Measurements from ENCODE around the gene HSPG2.

The HSPG2 gene

DNA sequence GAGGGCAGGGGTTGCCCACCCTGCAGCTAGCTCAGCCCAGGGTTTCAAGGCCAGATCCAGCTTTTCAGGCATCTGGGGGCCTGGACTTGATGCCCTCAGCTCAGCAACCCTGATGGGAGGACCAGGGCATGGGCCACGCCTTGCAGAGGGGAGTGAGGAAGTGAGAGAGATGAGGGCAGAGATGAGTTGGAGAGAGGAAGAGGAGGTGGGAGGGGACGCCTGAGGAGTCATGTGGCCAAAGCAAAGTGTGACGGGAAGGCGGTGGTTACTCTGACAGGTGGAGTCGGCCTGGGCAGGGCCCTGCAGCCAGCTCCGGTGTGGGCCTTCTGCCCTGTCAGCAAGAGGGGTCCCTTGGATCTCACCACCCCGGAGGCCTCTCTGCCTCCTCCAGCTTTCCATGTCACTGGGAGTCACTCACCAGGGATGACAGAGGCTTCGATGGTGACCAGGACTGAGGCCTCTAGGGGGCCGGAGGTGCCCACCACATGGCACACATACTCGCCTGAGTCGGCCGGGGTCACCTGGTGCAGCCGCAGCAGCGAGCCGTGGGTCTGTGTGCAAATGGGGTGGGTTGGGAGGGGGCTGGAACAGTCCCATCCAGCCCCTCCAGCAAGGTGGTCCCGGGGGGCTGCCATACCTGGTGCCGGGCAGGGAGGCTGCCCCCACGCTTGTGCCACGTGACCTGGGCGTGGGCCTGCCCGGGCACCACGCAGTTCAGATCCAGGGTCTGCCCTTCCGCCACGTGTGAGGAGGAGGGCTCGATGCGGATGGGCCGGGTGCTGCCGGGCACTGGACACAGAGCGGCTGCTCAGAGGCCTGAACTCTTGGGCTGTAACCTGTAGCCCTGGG lies 84.6 kb downstream of the HSPG2 start:
- H3K4me3 ChIP-seq (ENCODE audit: insufficient read depth, low read depth, low read length), result no peak overlapping the region
- peaks cover 10% of the 10 kb centered on the region for H3K36me3 ChIP-seq (ENCODE audit: control insufficient read depth, insufficient read depth, low read length)
- no peak overlapping the region for H3K27ac ChIP-seq (ENCODE audit: insufficient read depth, low read depth, low read length, poor library complexity, severe bottlenecking)
- H3K9me3 ChIP-seq (ENCODE audit: control insufficient read depth, low read length), result no peaks in the 10 kb centered on the region
- H3K4me1 ChIP-seq (ENCODE audit: control insufficient read depth, insufficient read depth, low read length), result no peaks in the 10 kb centered on the region
- 94% methylated on average over 29 of the region's 29 CpGs for WGBS, 2 experiments
- no peaks in the 10 kb centered on the region for H3K27me3 ChIP-seq (ENCODE audit: control insufficient read depth, insufficient read depth, low read length, poor library complexity, severe bottlenecking)

DNA sequence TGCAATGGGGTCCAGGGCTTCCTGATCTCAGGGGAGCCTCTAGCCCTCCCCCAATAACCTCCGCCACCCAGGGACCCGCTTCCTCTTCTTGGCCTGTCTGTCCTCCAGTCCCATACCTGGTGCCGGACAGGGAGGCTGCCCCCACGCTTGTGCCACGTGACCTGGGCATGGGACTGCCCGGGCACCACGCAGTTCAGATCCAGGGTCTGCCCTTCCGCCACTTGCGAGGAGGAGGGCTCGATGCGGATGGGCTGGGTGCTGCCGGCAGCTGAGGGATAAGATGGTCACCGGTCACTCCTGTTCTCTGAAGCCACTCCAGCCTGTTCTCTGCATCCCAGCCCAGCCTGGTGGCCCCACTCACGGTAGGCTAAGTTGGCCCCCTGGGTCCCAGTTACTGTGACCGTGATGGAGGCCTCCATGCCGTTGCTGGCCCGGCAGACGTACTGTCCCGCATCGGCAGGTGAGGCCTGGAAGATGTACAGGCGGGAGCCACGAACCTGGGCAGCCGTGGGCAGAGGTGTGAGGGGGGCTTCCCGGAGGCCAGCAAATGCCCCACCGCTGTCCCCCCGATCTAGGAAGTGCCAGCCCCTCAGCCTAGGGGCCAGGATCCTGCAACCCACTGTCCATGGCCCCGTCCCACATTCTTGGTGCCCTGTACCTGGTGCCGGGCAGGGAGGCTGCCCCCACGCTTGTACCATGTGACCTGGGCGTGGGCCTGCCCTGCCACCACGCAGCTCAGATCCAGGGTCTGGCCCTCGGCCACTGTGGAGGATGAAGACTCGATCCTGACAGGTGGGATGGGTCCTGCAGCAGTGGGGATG lies 85.5 kb downstream of the HSPG2 start:
- Histone ChIP-seq H3K27me3 (ENCODE audit: control insufficient read depth, insufficient read depth, low read length, poor library complexity, severe bottlenecking) (no peaks in the 10 kb centered on the region), H3K36me3 (ENCODE audit: control insufficient read depth, insufficient read depth, low read length) (peaks cover 10% of the 10 kb centered on the region), H3K9me3 (ENCODE audit: control insufficient read depth, low read length) (no peaks in the 10 kb centered on the region), H3K4me3 (ENCODE audit: insufficient read depth, low read depth, low read length) (no peak overlapping the region), H3K27ac (ENCODE audit: insufficient read depth, low read depth, low read length, poor library complexity, severe bottlenecking) (no peak overlapping the region), H3K4me1 (ENCODE audit: control insufficient read depth, insufficient read depth, low read length) (no peaks in the 10 kb centered on the region)
- WGBS, 2 experiments, result 96 to 97% methylated on average over 33 of the region's 33 CpGs

- Histone ChIP-seq H3K36me3 (ENCODE audit: control insufficient read depth, insufficient read depth, low read length) (peaks cover 8% of the 10 kb centered on the region), H3K27me3 (ENCODE audit: control insufficient read depth, insufficient read depth, low read length, poor library complexity, severe bottlenecking) (no peaks in the 10 kb centered on the region), H3K4me3 (ENCODE audit: insufficient read depth, low read depth, low read length) (no peak overlapping the region), H3K9me3 (ENCODE audit: control insufficient read depth, low read length) (no peaks in the 10 kb centered on the region), H3K27ac (ENCODE audit: insufficient read depth, low read depth, low read length, poor library complexity, severe bottlenecking) (no peak overlapping the region), H3K4me1 (ENCODE audit: control insufficient read depth, insufficient read depth, low read length) (no peaks in the 10 kb centered on the region)
- 94 to 96% methylated on average over 30 of the region's 30 CpGs for WGBS, 2 experiments
Measured at GRCh38 chr1:21849909-21850576, 87.1 kb downstream of the HSPG2 start.

GRCh38 chr1:21848524-21849174 lies 88.5 kb downstream of the HSPG2 start:
- 91 to 95% methylated on average over 17 of the region's 17 CpGs for WGBS, 2 experiments

GRCh38 chr1:21847223-21848205 lies 89.6 kb downstream of the HSPG2 start:
- Histone ChIP-seq H3K4me3 (ENCODE audit: insufficient read depth, low read depth, low read length) (no peak overlapping the region), H3K9me3 (ENCODE audit: control insufficient read depth, low read length) (no peaks in the 10 kb centered on the region), H3K27me3 (ENCODE audit: control insufficient read depth, insufficient read depth, low read length, poor library complexity, severe bottlenecking) (no peaks in the 10 kb centered on the region), H3K27ac (ENCODE audit: insufficient read depth, low read depth, low read length, poor library complexity, severe bottlenecking) (no peak overlapping the region), H3K36me3 (ENCODE audit: control insufficient read depth, insufficient read depth, low read length) (peaks cover 8% of the 10 kb centered on the region), H3K4me1 (ENCODE audit: control insufficient read depth, insufficient read depth, low read length) (no peaks in the 10 kb centered on the region)
- whole genome bisulfite sequencing, 2 experiments, result 96% methylated on average over 47 of the region's 47 CpGs

More at GRCh38 chr1:21848524-21849174, 88.5 kb downstream of the HSPG2 start:
- Histone ChIP-seq H3K9me3 (ENCODE audit: control insufficient read depth, low read length) (no peaks in the 10 kb centered on the region), H3K27ac (ENCODE audit: insufficient read depth, low read depth, low read length, poor library complexity, severe bottlenecking) (no peak overlapping the region), H3K4me3 (ENCODE audit: insufficient read depth, low read depth, low read length) (no peak overlapping the region), H3K27me3 (ENCODE audit: control insufficient read depth, insufficient read depth, low read length, poor library complexity, severe bottlenecking) (no peaks in the 10 kb centered on the region), H3K36me3 (ENCODE audit: control insufficient read depth, insufficient read depth, low read length) (peaks cover 8% of the 10 kb centered on the region), H3K4me1 (ENCODE audit: control insufficient read depth, insufficient read depth, low read length) (no peaks in the 10 kb centered on the region)

GRCh38 chr1:21845646-21846641 lies 91.2 kb downstream of the HSPG2 start:
- Histone ChIP-seq H3K36me3 (ENCODE audit: control insufficient read depth, insufficient read depth, low read length) (peaks cover 8% of the 10 kb centered on the region), H3K27ac (ENCODE audit: insufficient read depth, low read depth, low read length, poor library complexity, severe bottlenecking) (no peak overlapping the region), H3K27me3 (ENCODE audit: control insufficient read depth, insufficient read depth, low read length, poor library complexity, severe bottlenecking) (no peaks in the 10 kb centered on the region), H3K9me3 (ENCODE audit: control insufficient read depth, low read length) (no peaks in the 10 kb centered on the region), H3K4me1 (ENCODE audit: control insufficient read depth, insufficient read depth, low read length) (no peaks in the 10 kb centered on the region), H3K4me3 (ENCODE audit: insufficient read depth, low read depth, low read length) (no peak overlapping the region)
- WGBS, 2 experiments, result 95 to 96% methylated on average over 32 to 33 of the region's 33 CpGs

- Histone ChIP-seq H3K4me3 (ENCODE audit: insufficient read depth, low read depth, low read length) (no peak overlapping the region), H3K9me3 (ENCODE audit: control insufficient read depth, low read length) (no peaks in the 10 kb centered on the region), H3K36me3 (ENCODE audit: control insufficient read depth, insufficient read depth, low read length) (peaks cover 8% of the 10 kb centered on the region), H3K27me3 (ENCODE audit: control insufficient read depth, insufficient read depth, low read length, poor library complexity, severe bottlenecking) (no peaks in the 10 kb centered on the region), H3K4me1 (ENCODE audit: control insufficient read depth, insufficient read depth, low read length) (no peaks in the 10 kb centered on the region), H3K27ac (ENCODE audit: insufficient read depth, low read depth, low read length, poor library complexity, severe bottlenecking) (no peak overlapping the region)
- WGBS, 2 experiments, result 94 to 96% methylated on average over 11 of the region's 11 CpGs
Measured at GRCh38 chr1:21843996-21844395, 93.1 kb downstream of the HSPG2 start.

GRCh38 chr1:21843208-21843607 lies 93.9 kb downstream of the HSPG2 start:
- Histone ChIP-seq H3K4me3 (ENCODE audit: insufficient read depth, low read depth, low read length) (no peak overlapping the region), H3K9me3 (ENCODE audit: control insufficient read depth, low read length) (no peaks in the 10 kb centered on the region), H3K27me3 (ENCODE audit: control insufficient read depth, insufficient read depth, low read length, poor library complexity, severe bottlenecking) (no peaks in the 10 kb centered on the region), H3K27ac (ENCODE audit: insufficient read depth, low read depth, low read length, poor library complexity, severe bottlenecking) (no peak overlapping the region), H3K36me3 (ENCODE audit: control insufficient read depth, insufficient read depth, low read length) (peaks cover 11% of the 10 kb centered on the region), H3K4me1 (ENCODE audit: control insufficient read depth, insufficient read depth, low read length) (no peaks in the 10 kb centered on the region)
- 96 to 97% methylated on average over 13 of the region's 13 CpGs for WGBS, 2 experiments
